Activated CD8-positive, alpha-beta memory T cell treated with anti-CD3 and anti-CD28 coated beads, Interleukin-2, amount 50 U/mL, for 48 hours (primary cell): ENCODE data around the gene FANCC.

ENCODE experiments used
- DNase-seq: peaks from one replicate; pipeline ENCODE4 v3.0.0-alpha.2; 2020

Gene FANCC

DNA sequence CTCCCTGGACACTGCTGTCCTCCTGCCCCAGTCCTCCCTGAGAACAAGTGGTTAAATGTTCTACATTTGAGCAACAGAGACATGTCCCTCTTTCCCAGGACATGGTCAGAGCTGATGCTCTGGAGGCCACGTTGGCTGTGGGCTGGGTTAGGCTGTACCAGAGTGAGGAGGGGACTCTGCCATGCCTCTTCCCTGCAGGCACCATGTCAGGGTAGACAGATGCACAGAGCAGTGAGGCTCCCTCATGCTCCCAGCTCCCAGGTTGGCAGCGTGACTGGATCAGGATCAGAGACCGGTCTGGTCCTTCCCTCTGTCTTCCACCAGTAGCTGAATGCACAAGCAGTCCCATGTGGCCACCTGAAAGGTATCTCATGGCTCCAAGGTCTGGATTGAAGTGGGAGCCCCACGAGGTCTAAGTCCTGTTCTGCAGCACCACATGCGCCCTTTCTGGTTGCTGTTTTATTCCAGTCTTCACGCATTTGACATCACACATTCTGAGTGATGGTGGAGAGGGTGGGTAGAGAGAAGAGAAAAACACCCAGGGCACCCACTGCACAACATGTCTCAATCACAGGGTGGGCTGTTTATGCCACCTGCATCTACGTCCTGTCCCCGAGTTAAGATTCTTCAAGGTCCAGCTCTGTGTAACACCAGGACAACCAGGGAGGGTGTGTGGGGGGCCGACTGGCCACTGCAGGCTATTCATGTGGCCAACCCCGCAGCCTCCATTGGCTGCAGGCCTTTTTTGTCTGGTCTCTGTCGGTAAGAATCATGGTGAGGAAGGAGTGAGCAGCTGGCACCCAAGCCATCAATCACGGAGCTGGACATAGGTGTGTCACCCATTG is 204.9 kb downstream of the FANCC start:
- DNase-seq = no peak

DNA sequence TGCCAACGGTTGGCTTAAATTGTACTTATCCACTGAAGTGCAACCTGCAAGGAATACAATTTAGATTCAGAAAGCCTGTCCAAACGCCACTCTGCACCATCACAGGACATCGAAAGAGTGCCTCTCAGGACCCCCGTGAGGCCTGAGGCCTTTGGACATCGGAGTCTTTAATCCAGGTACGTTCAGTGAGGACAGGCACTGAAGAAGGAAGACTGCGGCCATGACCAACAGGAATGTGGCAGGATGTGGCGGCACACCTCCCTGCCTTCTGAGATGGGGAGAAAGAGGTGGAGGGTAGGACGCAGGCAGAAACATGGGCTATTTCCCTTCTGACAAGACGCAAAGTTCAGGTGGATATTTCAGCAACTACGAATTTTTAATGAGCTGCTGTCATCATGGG is 205.8 kb downstream of the FANCC start:
- DNase-seq = no peak

DNA sequence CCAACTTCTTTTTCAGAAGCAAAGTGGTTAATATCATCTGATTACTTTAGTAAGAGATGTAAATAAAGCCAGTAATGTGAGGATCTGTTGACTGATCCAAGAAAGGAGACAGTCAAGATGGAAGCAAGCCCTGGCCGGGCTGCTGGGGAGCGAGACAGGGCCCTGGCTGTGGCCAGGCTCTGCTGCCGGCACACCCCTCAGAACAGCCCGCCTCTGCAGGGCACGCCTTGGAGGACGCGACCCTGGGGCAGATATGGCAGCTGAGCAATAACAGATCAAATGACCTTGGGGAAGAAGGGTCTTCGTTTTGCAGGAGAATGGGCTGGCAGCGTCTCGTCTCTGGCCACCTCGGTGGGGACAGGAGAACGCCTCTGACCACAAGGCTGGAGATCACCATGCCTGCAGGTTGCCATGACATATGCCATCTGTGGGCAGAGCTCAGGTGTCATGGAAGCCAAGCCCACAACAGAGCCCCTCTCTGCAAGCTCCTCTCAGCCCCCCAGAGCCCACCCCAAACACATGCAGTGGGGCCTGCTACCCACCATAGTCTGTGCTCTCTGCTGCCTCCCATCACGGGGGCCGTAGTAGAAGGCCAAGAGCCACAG is 206.5 kb downstream of the FANCC start:
- DNase-seq = no peak

DNA sequence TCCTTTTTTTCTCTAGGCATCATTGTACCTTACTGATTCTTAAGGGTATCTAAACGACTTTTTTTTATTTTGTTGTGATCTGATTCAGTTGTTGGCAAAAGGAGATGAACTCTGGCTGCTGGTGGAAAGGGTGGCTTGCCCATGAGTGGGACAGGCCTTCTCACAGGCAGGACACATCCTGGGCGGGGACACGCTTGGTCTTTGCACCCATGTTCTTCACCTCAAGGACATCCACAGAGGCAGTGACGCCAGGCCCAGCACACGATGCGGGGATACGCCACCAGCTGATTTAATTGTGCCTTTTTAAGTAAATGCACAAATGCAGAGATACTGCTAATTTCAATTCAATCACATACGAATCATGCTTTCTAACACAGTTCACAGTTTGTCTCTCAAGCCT is 208.1 kb downstream of the FANCC start:
- DNase-seq = no peak

DNA sequence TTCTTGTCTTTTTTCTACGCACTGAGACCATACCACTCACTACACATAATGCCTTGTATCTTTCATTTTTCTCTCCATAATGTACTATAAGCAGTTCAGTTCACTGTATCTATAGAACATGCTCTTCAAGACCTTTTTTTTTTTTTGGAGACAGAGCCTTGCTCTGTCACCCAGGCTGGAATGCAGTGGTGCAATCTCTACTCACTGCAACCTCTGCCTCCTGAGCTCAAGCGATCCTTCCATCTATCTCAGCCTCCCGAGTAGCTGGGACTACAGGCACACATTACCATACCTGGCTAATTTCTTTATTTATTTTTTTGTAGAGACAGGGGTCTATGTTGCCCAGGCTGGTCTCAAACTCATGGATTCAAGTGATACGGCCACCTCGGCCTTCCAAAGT is 208.7 kb downstream of the FANCC start:
- no peak for DNase-seq

DNA sequence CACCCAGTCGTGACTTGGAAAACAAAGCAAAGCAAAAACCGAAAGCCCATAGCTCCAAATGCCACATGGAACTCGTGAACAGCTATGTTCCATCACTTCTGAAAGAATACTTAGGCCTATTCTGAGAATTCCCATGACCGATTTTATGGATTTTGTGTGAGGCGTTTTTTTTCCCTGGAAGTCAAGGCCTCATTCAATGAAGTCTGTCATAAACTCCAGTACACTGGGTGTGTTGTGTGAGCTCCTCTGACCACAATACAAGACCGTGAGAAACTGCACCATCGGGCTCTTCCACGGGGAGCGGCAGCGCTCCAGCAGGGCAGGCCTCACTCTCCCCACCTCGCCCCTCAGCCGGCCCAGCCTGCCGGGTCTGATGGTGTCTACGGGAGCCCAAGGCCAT is 209.5 kb downstream of the FANCC start:
- DNase-seq = no peak

DNA sequence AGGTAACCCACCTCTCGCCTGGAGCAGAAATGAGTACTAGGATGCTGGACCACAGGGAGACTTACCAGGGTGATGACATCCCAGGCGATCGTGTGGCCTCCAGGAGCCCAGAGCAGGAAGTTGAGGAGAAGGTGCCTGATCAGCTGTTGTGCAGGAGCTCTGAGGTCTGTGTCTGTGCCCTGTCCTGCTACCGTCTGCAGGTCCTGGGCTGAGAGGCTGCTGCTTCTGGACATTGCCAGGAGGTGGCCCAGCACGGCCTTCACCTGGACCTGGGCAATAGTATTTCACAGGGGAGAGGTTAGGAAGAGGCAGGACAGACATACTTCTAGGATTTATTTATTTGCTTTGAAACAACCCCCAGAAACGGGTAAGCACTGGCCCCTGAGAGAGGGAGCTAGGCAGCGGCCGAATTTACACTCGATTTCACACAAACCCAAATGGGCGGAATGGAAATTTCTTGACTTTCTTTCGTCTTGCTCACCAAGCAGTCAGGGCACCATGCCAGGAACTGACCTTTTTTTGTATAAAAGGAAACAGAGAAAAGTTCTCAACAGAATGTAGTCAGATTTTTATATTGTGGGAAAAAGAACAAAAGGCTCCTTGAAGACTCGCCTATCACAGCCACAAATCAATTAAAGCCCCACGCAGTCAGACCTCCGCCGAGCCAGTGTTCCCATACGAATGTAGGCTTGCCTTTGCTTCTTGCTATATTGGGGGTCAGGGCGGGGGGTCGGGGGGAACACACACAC is 210.3 kb downstream of the FANCC start:
- DNase-seq = no peak

DNA sequence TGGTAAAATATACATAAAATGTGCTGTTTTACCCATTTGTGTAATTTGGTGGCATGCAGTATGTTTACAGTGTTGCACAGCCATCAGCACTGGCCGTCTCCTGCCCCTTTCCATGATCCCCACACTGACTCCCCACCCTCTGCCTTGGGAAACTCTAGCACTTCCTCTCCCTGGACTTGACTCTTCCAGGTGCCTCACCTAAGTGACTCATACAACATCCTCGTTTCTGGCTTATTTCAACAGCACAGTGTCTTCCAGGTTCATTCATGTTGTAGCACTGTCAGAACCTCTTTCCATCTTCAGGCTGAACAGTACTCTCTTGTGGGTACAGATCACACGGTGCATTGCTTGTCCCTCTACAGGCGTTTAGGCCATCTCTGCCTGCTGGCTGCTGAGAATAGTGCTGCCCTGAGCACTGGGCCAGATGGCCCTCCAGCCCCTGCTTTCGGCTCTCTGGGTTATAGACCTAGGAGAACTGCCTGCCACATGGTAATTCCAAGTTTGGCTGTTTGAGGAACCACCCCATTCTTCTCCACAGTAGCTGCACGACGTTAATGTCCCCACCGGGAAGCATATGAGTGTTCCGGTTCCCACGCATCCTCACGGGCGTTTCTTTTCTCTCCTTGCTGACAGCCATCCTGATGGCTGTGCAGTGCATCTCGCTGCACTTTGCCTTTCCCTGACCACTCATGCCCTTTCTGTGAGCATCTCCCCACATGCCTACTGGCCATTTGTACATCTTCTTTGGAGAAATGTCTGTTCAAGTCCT is 211.8 kb downstream of the FANCC start:
- DNase-seq = no peak

DNA sequence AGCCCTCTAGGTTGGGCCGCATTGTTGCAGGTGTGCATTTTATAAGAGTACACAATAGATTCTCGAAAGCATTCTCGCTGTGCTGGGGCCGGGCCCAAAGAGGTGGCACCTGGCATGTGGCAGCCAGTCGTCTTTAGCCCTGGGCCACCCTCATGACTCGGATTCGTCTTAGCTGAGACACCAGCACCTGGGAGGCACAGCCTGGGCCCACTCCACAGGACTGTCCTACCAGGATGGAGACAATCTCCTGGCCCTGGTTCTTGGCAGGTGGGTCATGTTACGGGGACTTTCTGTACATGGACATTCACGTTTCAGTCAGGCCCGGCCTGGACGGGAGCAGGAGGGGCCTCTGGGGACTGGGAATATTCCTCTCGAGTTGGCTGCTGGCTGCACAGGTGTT is 212.5 kb downstream of the FANCC start:
- no peak for DNase-seq

DNA sequence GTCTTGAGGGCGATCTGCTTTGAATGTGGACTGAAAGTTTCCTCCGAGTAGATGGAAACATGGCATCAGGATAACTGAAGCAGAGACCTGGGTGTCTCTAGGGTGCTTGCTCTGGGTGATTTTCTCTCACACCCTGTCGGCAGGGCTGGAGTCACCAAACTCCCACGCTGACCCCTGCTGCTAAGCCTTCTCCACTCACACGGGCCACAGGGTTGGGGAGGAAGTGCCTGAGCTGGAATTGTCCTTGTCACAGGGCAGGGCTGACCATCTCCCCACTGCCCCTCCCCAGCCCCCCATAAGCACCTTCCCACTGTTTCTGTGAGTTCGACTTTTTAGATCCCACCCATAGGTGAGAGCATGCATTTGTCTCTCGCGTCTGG is 212.9 kb downstream of the FANCC start:
- DNase-seq = no peak

DNA sequence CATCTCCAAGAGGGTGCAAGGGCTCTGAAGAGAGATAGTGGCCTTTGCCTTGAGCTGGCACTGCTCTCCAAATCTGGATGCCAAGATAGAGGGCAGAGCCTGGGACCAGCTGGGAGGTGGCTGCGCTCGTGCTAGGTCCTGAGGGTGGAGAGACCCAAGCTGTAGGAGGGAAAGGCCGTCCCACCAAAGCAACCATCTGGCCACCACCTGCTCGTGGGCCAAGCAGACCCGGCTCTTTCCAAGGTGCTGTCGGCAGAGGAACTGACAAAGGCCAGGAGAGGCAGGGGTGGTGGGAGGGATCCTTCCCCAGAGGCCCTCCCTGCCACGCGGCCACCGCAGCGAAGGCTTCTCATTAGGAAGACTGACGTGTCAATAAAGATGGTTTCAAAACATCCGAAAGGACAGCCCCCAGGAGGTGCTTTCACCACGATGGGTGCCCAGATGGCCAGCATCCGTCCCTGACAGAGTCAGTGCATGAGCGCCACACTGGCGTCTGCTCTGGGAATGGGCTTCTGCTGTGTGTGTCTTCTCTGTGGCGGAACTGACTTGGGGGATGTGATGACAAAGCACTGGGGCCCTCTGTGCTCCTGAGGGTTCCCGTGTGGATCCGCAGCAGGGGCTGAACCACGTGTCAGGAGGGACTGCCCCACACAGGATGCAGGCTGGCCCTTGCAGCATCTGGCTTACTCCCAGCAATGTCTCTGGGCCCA is 213.5 kb downstream of the FANCC start:
- no peak for DNase-seq

DNA sequence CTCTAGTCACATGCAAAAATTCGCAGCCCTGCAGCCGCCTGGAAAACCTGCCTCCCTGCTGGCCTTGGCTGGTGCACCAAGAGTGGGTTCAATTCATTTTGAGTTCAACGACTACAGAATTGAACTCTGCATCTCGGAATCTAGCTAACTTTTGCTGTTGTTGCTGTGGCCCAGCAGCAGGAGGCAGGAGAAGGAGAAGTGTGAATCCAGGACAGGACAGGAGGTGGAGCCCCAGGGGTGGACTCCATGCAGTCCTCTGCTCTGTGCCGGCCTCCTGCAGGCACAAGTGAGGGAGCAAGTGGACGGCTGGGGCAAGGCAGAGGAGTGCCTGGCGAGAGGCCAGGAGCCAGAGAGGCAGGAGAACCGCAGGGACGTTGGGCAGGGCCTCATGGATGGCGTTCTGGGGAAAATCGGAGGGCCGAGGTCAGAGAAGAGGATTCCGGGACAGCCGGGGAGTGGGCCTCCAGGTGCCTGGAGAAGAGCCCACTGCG is 214.2 kb downstream of the FANCC start:
- no peak for DNase-seq

DNA sequence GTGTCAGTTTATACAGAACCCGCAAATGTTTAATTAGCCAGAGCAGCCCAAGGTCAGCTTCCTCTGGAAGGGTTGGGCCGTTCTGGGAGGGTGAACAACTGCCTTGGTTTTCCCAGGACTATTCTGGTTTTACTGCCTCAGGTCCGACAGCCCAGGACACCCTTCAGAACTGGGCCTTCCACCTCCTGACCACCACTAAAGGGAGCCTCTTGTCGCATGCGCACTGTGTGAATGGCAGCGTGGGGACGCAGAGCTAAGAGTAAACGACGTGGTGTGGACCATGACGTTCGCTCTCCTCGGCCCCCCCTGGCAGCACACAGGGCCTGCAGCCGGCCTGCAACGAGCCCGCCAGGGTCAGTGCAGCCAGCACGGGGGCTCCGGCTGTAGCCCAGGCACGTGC is 214.9 kb downstream of the FANCC start:
- no peak for DNase-seq

DNA sequence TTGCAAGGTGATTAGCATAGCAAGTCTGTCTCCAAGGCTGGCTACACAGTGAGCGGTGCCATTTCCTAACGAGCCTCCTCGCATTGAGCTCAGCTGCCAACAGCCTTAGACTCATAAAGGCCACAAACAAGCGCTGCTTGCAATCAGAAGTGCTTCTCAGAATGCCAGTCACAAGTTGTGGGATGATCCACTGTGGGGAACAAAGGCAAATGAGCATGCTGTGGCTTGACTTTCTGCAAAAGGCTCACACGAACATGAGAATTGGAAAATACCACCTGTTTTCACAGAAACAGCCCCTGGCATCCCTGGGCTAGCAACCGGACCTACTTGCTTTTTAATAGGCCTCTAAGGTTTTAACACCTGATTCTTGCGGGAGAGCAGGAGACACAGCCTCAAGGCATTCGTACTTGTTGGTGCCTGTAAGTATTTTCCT is 215.5 kb downstream of the FANCC start:
- DNase-seq = no peak

DNA sequence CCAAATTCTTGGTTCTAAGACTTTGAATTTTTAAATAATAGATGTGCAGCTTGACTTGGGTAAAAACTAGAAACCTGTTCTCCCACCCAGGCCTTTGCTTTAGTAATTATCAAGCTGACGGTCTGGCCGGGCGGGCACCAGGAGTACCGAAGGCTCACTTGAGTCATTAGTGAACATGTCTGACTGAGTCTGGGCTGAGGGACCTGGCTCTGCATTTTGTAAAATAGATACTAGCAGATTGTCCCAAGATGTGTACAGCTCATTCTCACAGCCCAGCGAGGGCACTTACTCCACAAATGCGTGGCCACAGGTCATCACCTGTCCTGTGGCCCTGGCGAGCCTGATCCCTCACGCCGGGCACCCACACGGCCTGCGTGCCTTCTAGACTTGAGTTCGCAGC is 216.2 kb downstream of the FANCC start:
- DNase-seq = no peak

DNA sequence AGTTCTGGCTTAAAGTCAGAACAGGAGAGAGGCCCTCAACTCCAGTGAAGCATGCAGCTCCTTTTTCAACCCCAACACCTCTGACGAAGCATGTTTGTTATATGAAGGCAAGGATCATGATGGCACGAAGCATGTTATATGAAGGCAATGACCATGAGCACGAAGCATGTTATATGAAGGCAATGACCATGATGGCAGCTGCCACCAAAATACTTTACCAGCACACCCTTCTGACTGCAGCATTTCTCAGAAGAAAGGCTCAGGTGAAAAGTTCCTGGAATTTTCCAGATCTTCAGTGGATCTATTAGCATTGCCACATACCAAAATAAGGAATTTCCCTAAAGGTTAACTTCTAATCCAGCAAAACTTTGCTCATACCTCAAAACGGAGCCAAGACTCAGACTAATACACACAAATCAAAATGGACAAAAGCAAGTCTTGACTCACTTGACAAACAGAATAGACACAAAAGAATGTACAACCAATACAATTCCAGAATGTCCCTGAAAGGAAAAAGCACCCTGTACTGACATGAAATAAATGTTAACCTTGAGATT is 217.4 kb downstream of the FANCC start:
- no peak for DNase-seq

DNA sequence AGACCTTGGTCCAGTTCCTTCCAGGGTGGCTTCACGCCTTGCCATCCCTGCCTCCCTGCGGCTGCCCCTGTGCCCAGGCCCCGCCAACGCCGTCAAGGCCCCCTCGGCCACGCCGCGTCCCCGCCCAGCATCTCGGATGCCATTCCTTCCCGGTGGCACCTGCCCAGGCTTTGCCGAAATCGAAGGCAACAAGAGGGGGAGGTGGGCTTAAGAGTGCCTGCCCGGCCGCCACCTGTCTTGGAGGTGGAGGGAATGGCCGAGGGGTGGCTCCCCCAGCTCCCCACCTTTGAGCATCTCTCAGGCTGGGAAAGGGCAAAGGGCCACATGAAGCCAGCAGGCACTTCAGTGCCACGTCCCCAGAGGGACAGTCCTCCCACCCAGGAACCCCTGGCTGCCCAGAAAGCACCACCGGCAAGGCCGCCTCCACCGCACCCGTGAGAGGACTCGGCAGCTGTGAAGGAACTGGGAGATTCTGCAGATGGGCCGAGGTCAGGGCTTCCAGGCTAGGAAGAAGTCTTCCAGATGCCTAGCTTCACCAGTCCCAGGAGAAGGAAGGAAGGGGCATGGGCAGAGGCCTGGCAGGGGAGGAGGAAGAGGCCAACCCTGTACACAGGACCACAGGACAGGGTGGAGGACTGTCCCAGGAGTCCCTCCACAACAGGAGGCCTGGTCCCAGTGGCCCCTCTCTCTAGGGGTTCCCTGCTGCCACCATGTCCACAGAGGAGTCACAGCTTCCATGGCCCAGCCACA is 218.0 kb downstream of the FANCC start:
- no peak for DNase-seq

DNA sequence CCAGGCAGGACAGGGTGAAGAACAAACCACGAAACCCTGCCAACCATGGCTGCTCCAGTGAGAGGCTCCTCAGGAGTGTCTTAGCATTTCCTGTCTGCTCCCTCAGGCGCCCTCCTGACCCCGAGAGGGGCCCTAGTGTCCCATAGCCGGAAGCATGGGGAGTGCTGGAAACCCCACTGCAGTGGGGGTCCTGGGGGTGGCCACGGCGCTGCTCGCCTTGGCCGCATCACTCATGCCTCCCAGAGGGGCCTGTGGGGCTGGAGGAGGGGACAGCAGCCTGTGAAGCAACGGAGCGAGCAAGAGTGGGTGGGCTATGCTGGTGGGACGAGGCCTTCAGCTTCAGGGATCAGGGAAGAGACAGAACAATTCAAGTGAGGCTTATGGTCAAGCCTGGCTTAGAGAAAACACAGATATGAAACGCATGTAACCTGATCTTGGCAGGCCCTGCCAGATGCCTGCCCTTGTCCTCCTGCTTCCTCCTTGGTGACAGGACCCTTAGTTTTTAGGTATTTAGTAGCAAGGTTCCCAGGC is 219.1 kb downstream of the FANCC start:
- DNase-seq = no peak

DNA sequence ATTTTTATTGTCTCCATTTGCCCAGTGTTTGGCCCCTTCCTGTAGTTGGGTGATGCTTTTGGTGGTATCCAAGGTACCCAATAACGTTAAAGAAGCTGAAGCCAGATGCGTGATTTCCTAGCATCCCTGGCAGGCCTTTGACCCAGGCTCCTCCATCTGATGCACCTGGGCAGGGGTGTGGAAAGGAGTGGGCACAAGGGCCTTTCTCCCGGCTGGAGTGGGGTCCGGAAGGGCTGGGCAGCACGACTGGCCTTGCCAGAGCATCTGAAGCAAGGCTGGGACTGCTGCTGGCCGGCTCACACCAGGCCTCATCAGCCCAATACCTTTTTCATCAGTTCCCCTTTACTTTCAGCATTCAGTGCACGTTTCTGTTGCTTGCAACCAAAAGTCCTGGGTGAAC is 220.2 kb downstream of the FANCC start:
- DNase-seq = no peak

DNA sequence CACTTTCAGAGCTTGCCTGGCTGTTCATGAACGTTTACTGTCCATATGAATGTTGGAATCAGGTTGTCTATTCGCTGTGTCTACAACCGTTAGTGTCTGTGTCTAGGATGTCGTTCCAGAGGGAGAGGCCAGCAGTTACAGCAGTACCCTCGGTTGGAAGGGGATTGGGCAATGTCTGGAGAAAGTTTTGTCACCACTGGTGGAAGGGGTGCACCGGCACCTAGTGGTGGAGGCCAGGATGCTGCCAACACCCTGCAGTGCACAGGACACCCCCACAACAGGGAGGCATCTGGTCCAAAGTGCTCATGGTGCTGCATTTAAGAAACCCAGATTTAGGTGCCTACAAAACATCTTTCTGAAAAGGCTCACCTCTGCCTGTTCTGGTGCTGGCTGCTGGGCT is 220.7 kb downstream of the FANCC start:
- no peak for DNase-seq

DNA sequence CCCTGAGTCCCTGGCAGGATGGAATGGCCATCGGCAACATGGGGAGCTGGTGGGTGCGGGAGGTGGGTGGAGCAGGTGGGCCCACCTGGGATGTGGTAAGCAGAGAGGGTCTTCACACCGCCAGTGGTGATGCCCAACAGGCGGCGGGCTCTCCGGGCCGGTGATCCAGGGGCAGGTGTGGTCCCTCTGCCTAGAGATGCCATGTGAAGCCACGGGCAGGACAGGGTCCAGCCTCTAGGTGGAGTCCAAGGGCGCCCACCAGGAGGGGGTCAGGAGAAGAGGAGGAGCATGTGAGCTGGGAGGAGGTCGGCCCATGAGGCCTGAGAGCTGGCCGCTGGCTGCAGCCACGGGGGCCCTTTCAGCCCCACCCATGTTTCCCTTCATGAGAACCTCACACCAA is 221.1 kb downstream of the FANCC start:
- DNase-seq = no peak
